ENCODE results near the gene VPS54. TPM values are rescaled to one million over a fixed set of nuclear protein-coding genes. Genes with fewer than 3 reads are reported as not detected.
"Not testable (repeated sequence)": the region's sequence is repeated elsewhere in the genome, so short reads cannot be mapped to it uniquely, and the experiment has no call there.

Gene VPS54
- polyA plus RNA-seq, 12 donors, result 20.0 to 33.5 (median 28.1) TPM; not detected in 1

GRCh38 chr2:63994329-63995070, 24.7 kb downstream of the VPS54 start:
- not testable (repeated sequence) for DNase-seq

GRCh38 chr2:63993871-63994270, 25.4 kb downstream of the VPS54 start:
- no peak for DNase-seq

- DNase-seq, result not testable (repeated sequence)
Observed at GRCh38 chr2:63993130-63993584, 26.1 kb downstream of the VPS54 start.

GRCh38 chr2:63992061-63992685, 27.1 kb downstream of the VPS54 start:
- DNase-seq, result no peak

- DNase-seq, result not testable (repeated sequence)
Observed at GRCh38 chr2:63991173-63991999, 27.8 kb downstream of the VPS54 start.

- no peak for DNase-seq
Observed at GRCh38 chr2:63990072-63990471, 29.2 kb downstream of the VPS54 start.

- DNase-seq, result not testable (repeated sequence)
Observed at GRCh38 chr2:63988842-63989436, 30.3 kb downstream of the VPS54 start.

GRCh38 chr2:63984606-63985359, 34.4 kb downstream of the VPS54 start:
- no peak for DNase-seq

GRCh38 chr2:63983986-63984605, 35.1 kb downstream of the VPS54 start:
- no peak for DNase-seq

GRCh38 chr2:63982335-63982734, 36.9 kb downstream of the VPS54 start:
- no peak for DNase-seq

GRCh38 chr2:63981702-63982103, 37.5 kb downstream of the VPS54 start:
- DNase-seq, result no peak

- DNase-seq, result no peak
Observed at GRCh38 chr2:63980794-63981193, 38.4 kb downstream of the VPS54 start.

GRCh38 chr2:63977904-63978303, 41.3 kb downstream of the VPS54 start:
- no peak for DNase-seq

- no peak for DNase-seq
Observed at GRCh38 chr2:63976125-63976510, 43.1 kb downstream of the VPS54 start.

GRCh38 chr2:63975437-63976124, 43.6 kb downstream of the VPS54 start:
- no peak for DNase-seq

- not testable (repeated sequence) for DNase-seq
Observed at GRCh38 chr2:63975036-63975435, 44.2 kb downstream of the VPS54 start.

- no peak for DNase-seq
Observed at GRCh38 chr2:63962186-63962585, 57.0 kb downstream of the VPS54 start.

- no peak for DNase-seq
Observed at GRCh38 chr2:63950414-63950813, 68.8 kb downstream of the VPS54 start.

- no peak for DNase-seq
Observed at GRCh38 chr2:63942788-63943187, 76.4 kb downstream of the VPS54 start.

- DNase-seq, result not testable (repeated sequence)
Observed at GRCh38 chr2:63932104-63932503, 87.1 kb downstream of the VPS54 start.

Measured in muscle of arm (tissue), 12 donors.